HG03378 (cell line): ENCODE data around the gene IGSF8.
"Not testable (repeated sequence)": the region's sequence is repeated elsewhere in the genome, so short reads cannot be mapped to it uniquely, and the experiment has no call there.

Source experiments
- ATAC-seq: cut with Tn5 transposase; IDR thresholded peaks from one replicate; pipeline ENCODE4 v1.9.1; 2021; ENCODE audit warnings: mild to moderate bottlenecking, moderate library complexity; ENCODE audit not compliant: unreplicated experiment

The IGSF8 gene

GRCh38 chr1:160127381-160127780 lies 29.0 kb upstream of the IGSF8 start:
- no peak for ATAC-seq

DNA sequence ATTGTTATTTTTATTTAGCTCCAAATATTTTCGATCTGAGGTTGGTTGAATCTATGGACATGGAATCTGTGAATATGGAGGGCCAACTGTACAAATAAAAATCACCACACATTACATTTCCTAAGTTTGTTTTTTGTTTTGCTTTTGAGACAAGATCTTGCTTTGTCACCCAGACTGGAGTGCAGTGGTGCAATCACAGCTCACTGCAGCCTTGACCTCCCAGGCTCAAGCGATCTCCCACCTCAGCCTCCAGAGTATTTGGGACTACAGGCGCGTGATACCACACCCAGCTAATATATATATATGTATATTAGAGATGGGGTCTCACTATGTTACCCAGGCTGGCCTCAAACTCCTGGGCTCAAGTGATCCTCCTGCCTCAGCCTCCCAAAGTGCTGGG lies 27.9 kb upstream of the IGSF8 start:
- not testable (repeated sequence) for ATAC-seq

DNA sequence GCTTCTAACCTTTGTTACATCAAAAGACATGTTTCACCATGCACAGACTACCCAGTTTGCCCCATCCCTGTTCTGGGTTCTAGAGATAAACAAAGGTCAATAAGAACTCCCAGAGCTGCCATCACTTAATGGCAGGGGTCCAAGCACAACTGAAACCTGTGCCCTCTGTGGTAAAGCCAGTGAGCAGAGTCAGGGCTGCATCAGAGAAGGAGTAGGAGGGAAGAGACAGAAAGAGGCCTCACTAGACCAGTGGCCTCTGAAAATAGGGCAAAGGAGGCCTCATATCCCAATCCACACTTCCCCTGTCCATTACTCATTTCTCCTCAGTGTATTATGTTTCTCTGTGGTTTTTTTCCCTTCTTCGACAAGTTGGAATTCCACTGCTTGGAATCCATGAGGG lies 27.3 kb upstream of the IGSF8 start:
- no peak for ATAC-seq

- no peak for ATAC-seq
Measured at GRCh38 chr1:160124705-160125478, 26.5 kb upstream of the IGSF8 start.

- no peak for ATAC-seq
Measured at GRCh38 chr1:160123726-160124125, 25.3 kb upstream of the IGSF8 start.

DNA sequence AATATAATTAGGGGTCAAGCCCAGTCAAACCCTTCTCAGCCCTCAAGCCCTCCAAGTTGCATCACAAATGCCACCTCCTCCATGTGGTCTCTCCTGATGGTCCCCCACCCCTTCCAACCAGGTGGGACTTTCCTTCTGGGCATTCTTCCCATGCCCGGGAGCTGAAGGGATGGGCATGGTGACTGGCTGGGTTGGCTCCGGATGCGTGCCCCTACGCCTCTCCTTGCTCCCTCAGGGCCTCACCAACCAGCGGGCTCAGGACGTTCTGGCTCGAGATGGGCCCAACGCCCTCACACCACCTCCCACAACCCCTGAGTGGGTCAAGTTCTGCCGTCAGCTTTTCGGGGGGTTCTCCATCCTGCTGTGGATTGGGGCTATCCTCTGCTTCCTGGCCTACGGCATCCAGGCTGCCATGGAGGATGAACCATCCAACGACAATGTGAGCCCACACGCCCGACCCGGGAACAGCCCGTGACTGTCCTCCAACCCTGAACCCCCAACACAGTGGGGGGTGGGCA lies 24.6 kb upstream of the IGSF8 start:
- ATAC-seq, result no peak

DNA sequence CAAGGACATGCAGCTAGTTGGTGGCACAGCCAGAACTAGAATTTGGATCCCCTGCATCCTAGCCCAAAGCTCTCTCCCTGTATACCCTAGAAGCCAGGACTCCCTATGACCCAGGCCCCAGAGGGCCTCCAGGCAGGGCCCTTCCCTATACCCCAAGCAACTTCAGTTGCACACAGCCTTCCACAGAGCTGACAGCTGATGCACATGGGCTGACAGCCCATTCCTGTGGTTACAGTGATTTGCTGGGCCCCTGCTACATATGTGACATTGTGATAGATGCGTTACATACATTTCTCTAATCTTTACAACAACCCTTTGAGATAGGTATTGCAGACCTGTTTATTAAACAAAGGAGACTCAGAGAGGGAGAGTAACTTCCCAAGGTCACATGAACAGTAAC lies 23.0 kb upstream of the IGSF8 start:
- no peak for ATAC-seq

DNA sequence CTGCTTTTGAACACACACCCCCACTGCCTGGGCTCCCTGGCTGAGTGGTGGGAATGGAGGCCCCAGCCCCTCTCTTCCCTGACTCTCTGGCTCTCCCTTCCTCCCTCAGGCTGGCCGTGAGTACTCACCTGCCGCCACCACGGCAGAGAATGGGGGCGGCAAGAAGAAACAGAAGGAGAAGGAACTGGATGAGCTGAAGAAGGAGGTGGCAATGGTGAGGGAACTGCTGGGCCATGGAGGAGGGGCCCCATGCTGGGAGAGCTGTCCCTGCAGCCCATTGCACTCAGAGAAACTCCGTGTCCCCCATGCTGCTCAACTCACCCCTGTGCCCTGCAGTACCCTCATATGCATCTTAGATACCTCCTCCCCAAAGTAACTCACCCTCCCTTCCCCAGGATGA lies 22.4 kb upstream of the IGSF8 start:
- ATAC-seq, result no peak

GRCh38 chr1:160118928-160119327 lies 20.5 kb upstream of the IGSF8 start:
- ATAC-seq, result no peak

DNA sequence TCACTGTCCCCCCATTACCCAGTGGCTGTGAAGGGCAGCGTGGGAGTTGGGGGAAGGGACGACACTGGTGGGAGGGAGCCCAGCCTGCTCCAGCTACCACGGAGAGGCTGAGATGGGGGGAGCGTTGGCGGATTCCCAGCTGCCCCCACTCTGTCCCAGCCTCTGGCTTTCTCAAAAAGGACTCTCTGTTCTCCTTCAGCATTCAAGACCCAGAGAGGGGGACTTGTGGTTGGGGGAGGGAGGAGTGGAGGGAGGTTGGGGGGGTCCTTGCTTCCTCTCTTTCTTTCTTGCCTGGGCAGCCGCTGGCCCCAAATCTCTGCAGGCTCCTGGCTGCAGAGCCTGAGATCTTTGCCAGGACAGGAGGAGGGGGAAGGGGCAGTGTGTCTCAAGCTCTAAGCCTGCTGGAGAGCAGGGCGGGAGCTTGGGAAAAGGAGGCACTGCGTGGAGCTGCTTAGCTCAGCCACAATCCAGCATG lies 19.3 kb upstream of the IGSF8 start:
- no peak for ATAC-seq

GRCh38 chr1:160117300-160117699 lies 18.9 kb upstream of the IGSF8 start:
- no peak for ATAC-seq

GRCh38 chr1:160116283-160117147 lies 18.1 kb upstream of the IGSF8 start:
- ATAC-seq, result no peak

DNA sequence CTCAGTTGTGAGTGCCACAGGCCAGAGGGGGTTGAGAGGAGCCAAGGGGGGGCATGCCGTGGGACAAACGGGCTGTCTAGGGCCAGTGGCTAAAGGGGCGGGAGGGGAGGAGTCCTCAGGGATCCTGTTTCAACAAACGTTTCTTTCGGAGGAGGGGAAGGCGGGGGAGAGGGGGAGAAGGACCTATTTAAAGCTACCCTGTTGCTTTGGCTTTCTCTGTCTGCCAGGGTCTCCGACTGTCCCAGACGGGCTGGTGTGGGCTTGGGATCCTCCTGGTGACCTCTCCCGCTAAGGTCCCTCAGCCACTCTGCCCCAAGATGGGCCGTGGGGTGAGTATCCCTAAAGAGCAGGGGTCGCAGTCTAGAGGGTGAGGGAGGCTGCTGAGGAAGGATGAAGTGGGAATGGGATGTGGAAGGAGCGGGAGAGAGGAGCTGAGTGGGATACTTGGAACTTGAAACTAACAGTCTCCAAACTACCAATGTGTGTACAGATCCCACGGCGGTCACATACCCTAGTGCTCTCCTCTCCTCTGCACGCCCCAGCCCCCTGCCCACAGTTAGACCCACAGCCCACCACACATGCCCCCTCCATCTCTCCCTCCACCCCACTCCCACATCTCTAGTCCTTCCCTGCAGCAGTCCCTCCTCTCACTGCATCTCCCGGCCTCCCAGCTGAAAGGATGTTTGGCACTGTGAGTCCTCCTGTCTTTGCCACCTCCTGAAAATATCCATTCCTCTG lies 17.3 kb upstream of the IGSF8 start, which contains the start of gene ATP1A2:
ATP1A2 (plus strand) TSS at position 215 of the 738 bp plus-strand sequence; CDS start at position 318, 103 bp downstream.
- ATAC-seq, result no peak

GRCh38 chr1:160114085-160114484 lies 15.7 kb upstream of the IGSF8 start:
- no peak for ATAC-seq

DNA sequence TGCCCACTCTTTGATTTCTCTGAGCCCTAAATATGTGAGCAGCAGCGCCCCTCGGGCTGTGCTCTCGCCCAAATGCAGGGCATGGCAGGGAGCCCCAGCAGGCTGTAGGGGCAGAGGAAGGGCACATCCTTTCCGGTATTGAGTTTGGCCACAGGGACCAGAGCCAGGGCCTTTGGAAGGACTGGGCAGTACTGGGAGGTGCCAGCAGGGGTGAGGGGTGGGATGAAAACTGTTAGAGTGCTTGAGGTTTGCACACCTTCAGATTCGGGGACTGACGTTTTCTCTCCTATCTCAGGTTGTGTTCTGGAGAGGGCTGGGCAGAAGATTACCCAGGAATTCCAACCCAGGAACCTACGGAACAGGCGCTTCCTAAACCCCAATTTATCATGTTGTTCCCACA lies 15.0 kb upstream of the IGSF8 start:
- ATAC-seq, result no peak

DNA sequence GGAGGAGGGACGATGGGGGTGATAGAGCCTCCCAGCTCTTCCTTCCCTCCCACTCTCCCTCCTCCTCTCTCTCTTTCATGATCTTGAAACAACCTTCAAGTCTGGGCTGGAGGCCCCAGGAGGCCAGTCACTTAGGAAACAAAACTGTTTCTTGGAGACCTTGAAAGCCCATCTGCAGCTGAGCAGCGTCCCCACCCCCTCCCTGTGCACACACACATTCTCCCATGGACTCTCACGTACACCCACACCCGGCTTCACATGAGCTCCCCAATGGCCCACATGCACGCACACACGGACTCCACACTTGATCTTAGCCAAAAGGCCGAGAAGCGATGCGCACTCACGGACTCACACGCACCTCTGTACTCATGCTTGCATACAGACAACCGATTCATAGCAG lies 13.9 kb upstream of the IGSF8 start:
- ATAC-seq, result no peak

GRCh38 chr1:160111462-160111861 lies 13.0 kb upstream of the IGSF8 start:
- ATAC-seq, result not testable (repeated sequence)

GRCh38 chr1:160109686-160110085 lies 11.3 kb upstream of the IGSF8 start:
- no peak for ATAC-seq

DNA sequence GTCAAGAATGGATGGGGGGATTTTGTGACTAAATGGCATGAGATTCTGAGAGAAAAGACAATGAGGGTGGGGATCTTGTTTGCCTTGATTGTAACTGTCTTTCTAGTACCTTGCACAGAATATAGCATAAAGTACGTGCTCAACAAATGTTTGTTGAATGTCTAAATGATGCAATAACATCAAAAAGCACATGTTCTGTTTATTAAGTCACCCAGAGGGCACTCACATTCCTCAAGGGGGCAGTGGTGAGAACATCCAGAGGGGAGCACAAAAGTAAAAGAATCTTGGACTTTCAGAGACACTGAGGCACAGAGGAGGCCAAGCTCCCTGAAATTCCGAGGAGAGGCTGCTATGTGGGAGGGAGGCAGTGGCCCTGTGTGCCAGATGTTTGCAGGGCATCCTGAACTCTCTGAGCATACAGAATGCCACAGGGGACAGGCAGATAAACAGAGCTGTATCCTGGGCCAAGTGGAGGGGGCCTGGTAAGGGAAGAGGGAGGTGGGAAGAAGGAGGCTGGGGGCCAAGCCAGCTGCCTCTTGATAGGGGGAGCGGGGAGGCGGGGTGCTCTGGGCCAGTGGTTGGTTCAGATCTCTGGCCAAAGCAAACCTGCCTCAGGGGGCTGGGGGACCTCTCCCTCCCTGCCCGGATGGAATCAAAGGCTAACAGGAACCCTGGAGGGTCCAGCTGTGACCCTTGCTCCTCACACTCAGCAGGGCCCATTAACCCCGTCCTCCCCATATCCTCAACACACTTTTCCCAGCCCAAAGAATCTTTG lies 10.7 kb upstream of the IGSF8 start:
- ATAC-seq, result no peak

DNA sequence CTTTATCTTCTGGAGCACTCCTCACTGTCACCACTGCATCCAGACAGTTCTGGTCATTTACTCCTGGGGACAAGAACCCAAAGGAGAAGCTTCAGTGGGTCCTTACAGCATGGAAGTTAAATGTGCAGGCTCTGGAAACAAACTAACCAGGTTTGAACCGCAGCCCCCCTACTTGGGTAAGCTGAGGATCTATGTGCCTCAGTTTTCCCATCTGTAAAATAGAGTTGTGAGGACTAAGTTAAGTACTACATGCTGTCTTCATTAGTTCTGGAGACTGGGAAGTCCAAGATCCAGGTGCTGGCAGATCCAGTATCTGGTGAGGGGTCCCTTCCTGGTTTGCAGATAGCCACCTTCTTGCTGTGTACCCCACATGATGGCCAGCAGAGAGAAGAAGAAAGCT lies 9.1 kb upstream of the IGSF8 start:
- ATAC-seq, result no peak
